Measurements from ENCODE around the gene KMT5C. TPM values are rescaled to one million over a fixed set of nuclear protein-coding genes. Genes with fewer than 3 reads are reported as not detected.

The KMT5C gene
- total and polyA plus RNA-seq, 10 of the 15 experiments (the other 5 are each of a cell fraction or from before 2014, with no cell fraction given) = 0.20 to 15.8 (median 4.3) TPM; not detected in 1

- TF ChIP-seq SRF (IDR thresholded peaks at IDR 0.05; ENCODE audit: low read depth in 2 of 2, low read length in 2 of 2) (no peak), CHD4 (IDR thresholded peaks at IDR 0.05) (no peak), POU2F2 (IDR thresholded peaks at IDR 0.05; ENCODE audit: borderline replicate concordance, low read depth, low read length) (no peak; the same call in 2 of the 3 replicates), ETV6 (conservative IDR thresholded peaks at IDR 0.05 in 1 of 2, IDR thresholded peaks at IDR 0.05 in 1 of 2; ENCODE audit: borderline replicate concordance in 1 of 2, low read depth in 1 of 2) (no peak), RAD21 (IDR thresholded peaks at IDR 0.05; ENCODE audit: insufficient read depth, low read depth, low read length) (no peak), KLF5 (IDR thresholded peaks at IDR 0.05; ENCODE audit: partially characterized antibody) (peak; percentile 96), STAT3 (IDR thresholded peaks at IDR 0.05; ENCODE audit: low read depth, low read length) (no peak), HCFC1 (IDR thresholded peaks at IDR 0.05; ENCODE audit: low read length) (no peak; the same call in 1 of the 2 replicates), MTA2 (IDR thresholded peaks at IDR 0.05; ENCODE audit: low read depth) (no peak), CBX5 (IDR thresholded peaks at IDR 0.05; ENCODE audit: low read depth) (no peak), ZZZ3 (IDR thresholded peaks at IDR 0.05; ENCODE audit: control insufficient read depth, insufficient read length, low read depth) (no peak), EZH2 (IDR thresholded peaks at IDR 0.05; ENCODE audit: borderline replicate concordance, control insufficient read depth, low read depth, low read length) (no peak), NR2C2 (IDR thresholded peaks at IDR 0.05; ENCODE audit: borderline replicate concordance, control insufficient read depth, insufficient read length, low read depth) (no peak), GABPA (IDR thresholded peaks at IDR 0.05; ENCODE audit: low read depth) (no peak), NFIC (IDR thresholded peaks at IDR 0.05; ENCODE audit: low read depth, low read length) (no peak), ZNF24 (IDR thresholded peaks at IDR 0.05) (no peak), TCF7 (IDR thresholded peaks at IDR 0.05; ENCODE audit: borderline replicate concordance) (no peak), FOXK2 (IDR thresholded peaks at IDR 0.05) (no peak; the same call in 1 of the 2 replicates), YY1 (IDR thresholded peaks at IDR 0.05; ENCODE audit: low read depth, low read length) (0 out of 2 replicates have a peak, but pooled peaks have one; percentile 25), CTCF (IDR thresholded peaks at IDR 0.05 in 2 of 3, conservative IDR thresholded peaks at IDR 0.05 in 1 of 3; ENCODE audit: control insufficient read depth in 2 of 3, extremely low read depth in 1 of 3, insufficient read depth in 1 of 3, low read depth in 3 of 3, low read length in 3 of 3) (peak; percentile 11 to 19 (median 14); a peak in 3 of 6 replicates), GATAD2B (conservative IDR thresholded peaks at IDR 0.05; ENCODE audit: low read depth) (0 out of 2 replicates have a peak, but pooled peaks have one; percentile 36), MYC (IDR thresholded peaks at IDR 0.05; ENCODE audit: insufficient read depth, insufficient read length, insufficient replicate concordance, low read length, severe bottlenecking) (no peak), BHLHE40 (IDR thresholded peaks at IDR 0.05; ENCODE audit: borderline replicate concordance in 1 of 2, low read depth in 2 of 2, low read length in 1 of 2) (peak in 1 of 2 experiments; percentile 37; a peak in 1 of 4 replicates), SIX5 (IDR thresholded peaks at IDR 0.05; ENCODE audit: low read depth, low read length, severe bottlenecking) (peak; percentile 5), NFYB (IDR thresholded peaks at IDR 0.05; ENCODE audit: insufficient read depth, low read depth, low read length) (peak; percentile 98)
Observed at GRCh38 chr19:55339105-55339888, at the start of gene KMT5C (continued).
